GM12878 (cell line): ENCODE results near the gene MAPK9. TPM values are rescaled to one million over a fixed set of nuclear protein-coding genes. Genes with fewer than 3 reads are reported as not detected.

Experiments
- ATAC-seq: fragments of 200-7000 bp; cut with Tn5 transposase; 3 replicates; pipeline ENCODE4 v1.9.1; 2020; ENCODE audit warnings: mild to moderate bottlenecking, moderate library complexity
- BruUV-seq: library from RNA; stranded (reverse); fragments of 400-500 nt; replicated peaks from 2 replicates; lab custom pipeline; 2021; lab: Mats Ljungman, UMichigan
- CTCF ChIA-PET: fragments of 300-600 bp; sonication (Branson Sonifier 250); formaldehyde crosslinking; extraction: SDS; loops from one replicate; lab custom pipeline; 2021; ENCODE audit warnings: inconsistent platforms; lab: Yijun Ruan, JAX
- POLR2A ChIA-PET: fragments of 350-600 bp; formaldehyde crosslinking; extraction: SDS; loops from one replicate; lab custom pipeline; 2021; ENCODE audit warnings: inconsistent platforms; lab: Charles Lee
- RAD21 ChIA-PET: fragments of 300-600 bp; sonication (Branson Sonifier 250); formaldehyde crosslinking; loops from one replicate; lab custom pipeline; 2023; ENCODE audit warnings: antibody characterized with exemption; ENCODE audit not compliant: unreplicated experiment; lab: Charles Lee
- SMC1A ChIA-PET: fragments of 300-600 bp; sonication (Branson Sonifier 250); formaldehyde crosslinking; loops from one replicate; lab custom pipeline; 2023; ENCODE audit not compliant: unreplicated experiment, uncharacterized antibody; lab: Charles Lee
- DNase-seq: peaks from one replicate; pipeline ENCODE4 v3.0.0-alpha.2; 2011; ENCODE audit warnings: low read depth, low spot score
- FAIRE-seq: peaks from 3 replicates; lab custom pipeline; 2011; peaks lifted over from hg19 to GRCh38; lab: Jason Lieb, UNC
- H2AFZ ChIP-seq: 2 replicates; pipeline ENCODE4 v1.6.0; 2011; ENCODE audit warnings: low read depth, low read length, control low read depth; ENCODE audit not compliant: control insufficient read depth
- H3K27ac ChIP-seq: 2 replicates; pipeline ENCODE4 v1.5.1; 2011; ENCODE audit warnings: control low read depth; ENCODE audit not compliant: control insufficient read depth, insufficient read depth
- H3K27me3 ChIP-seq, 2 experiments: replicated peaks in 1 of 2; 2 replicates each; pipeline versions ENCODE4 v1.6.0 to v1.6.1; 2011; ENCODE audit warnings: low read length in 1 of 2; ENCODE audit not compliant: control insufficient read depth in 2 of 2, insufficient read depth in 2 of 2
- H3K36me3 ChIP-seq, 2 experiments: 2 replicates each; pipeline ENCODE4 v1.5.1; 2011; ENCODE audit warnings: low read length in 1 of 2; ENCODE audit not compliant: control insufficient read depth in 2 of 2, insufficient read depth in 2 of 2
- H3K4me1 ChIP-seq: 2 replicates; pipeline ENCODE4 v1.6.1; 2011; ENCODE audit warnings: mild to moderate bottlenecking, low read length, moderate library complexity, mixed read lengths; ENCODE audit not compliant: control insufficient read depth, insufficient read depth
- H3K4me2 ChIP-seq: 2 replicates; pipeline ENCODE4 v1.6.0; 2011; ENCODE audit warnings: control low read depth; ENCODE audit not compliant: control insufficient read depth, insufficient read depth
- H3K4me3 ChIP-seq: fragments of 200-600 bp; sonication (generic); 2 replicates; pipeline ENCODE4 v1.5.1; 2016
- H3K79me2 ChIP-seq: 2 replicates; pipeline ENCODE4 v1.6.0; 2011; ENCODE audit warnings: low read length; ENCODE audit not compliant: control insufficient read depth, insufficient read depth
- H3K9ac ChIP-seq: 2 replicates; pipeline ENCODE4 v1.8.0; 2011; ENCODE audit warnings: low read length, control low read depth, mixed read lengths; ENCODE audit not compliant: control insufficient read depth, insufficient read depth
- H3K9me3 ChIP-seq: replicated peaks from 3 replicates; pipeline ENCODE4 v1.5.1; 2011; ENCODE audit warnings: mild to moderate bottlenecking, low read length; ENCODE audit not compliant: control insufficient read depth, insufficient read depth
- H4K20me1 ChIP-seq: 2 replicates; pipeline ENCODE4 v1.6.0; 2011; ENCODE audit not compliant: control insufficient read depth, insufficient read depth
- HDAC6 ChIP-seq: fragments of 200-600 bp; sonication (generic); IDR thresholded peaks from one replicate; pipeline ENCODE4 v1.8.0; 2017; ENCODE audit warnings: antibody characterized with exemption; ENCODE audit not compliant: unreplicated experiment
- IKZF1 ChIP-seq: fragments of 450-650 bp; conservative IDR thresholded peaks from 2 replicates; pipeline ENCODE4 v1.6.1; 2017; ENCODE audit warnings: antibody characterized with exemption, mild to moderate bottlenecking
- KAT2A ChIP-seq: conservative IDR thresholded peaks from 2 replicates; pipeline ENCODE4 v1.6.1; 2011; ENCODE audit warnings: low read depth, low read length; ENCODE audit not compliant: control insufficient read depth
- MEF2B ChIP-seq: fragments of 450-650 bp; IDR thresholded peaks from 2 replicates; pipeline ENCODE4 v1.6.1; 2018; ENCODE audit warnings: mild to moderate bottlenecking, moderate library complexity; ENCODE audit not compliant: partially characterized antibody, poor library complexity, severe bottlenecking
- NBN ChIP-seq: fragments of 450-650 bp; IDR thresholded peaks from 2 replicates; pipeline ENCODE4 v1.6.1; 2016
- NR2C2 ChIP-seq: IDR thresholded peaks from 2 replicates; pipeline ENCODE4 v1.6.1; 2011; ENCODE audit warnings: borderline replicate concordance, low read depth; ENCODE audit not compliant: control insufficient read depth, insufficient read length
- PML ChIP-seq: IDR thresholded peaks from 2 replicates; pipeline ENCODE4 v1.6.1; 2012; ENCODE audit warnings: low read length, inconsistent platforms
- WRNIP1 ChIP-seq: IDR thresholded peaks from 2 replicates; pipeline ENCODE4 v1.6.1; 2011; ENCODE audit warnings: low read depth, low read length, improper control_type of control experiment, borderline replicate concordance
- ZNF217 ChIP-seq: fragments of 450-650 bp; IDR thresholded peaks from 2 replicates; pipeline ENCODE4 v1.6.1; 2017; ENCODE audit warnings: antibody characterized with exemption, mild to moderate bottlenecking
- ZSCAN29 ChIP-seq: fragments of 450-650 bp; IDR thresholded peaks from 2 replicates; pipeline ENCODE4 v1.6.1; 2017; ENCODE audit warnings: mild to moderate bottlenecking, moderate library complexity
- WGBS: methylation state at CpG from one replicate; pipeline ENCODE4 v1.1.6; 2016; ENCODE audit warnings: low lambda C conversion rate; ENCODE audit not compliant: insufficient replicate concordance, insufficient coverage; ENCODE audit errors: missing lambda C conversion rate; 5-methylcytosine and 5-hydroxymethylcytosine counted together
- in situ Hi-C: fragments of 300-500 bp; cut with MboI; formaldehyde crosslinking; loops from 9 replicates; pipeline ENCODE4 v1.14.3; 2018; ENCODE audit warnings: mixed read lengths
- intact Hi-C: fragments of 100-400 bp; cut with micrococcal nuclease; formaldehyde crosslinking; loops from one replicate; pipeline ENCODE4 v1.14.2; 2022; ENCODE audit not compliant: unreplicated experiment
- polyA plus RNA-seq, 11 experiments: library from polyadenylated mRNA; depleted of rRNA in 4 of 11; unstranded in 6 of 11; stranded (reverse) in 5 of 11; fragments of >200 nt; fragmentation: Nextera tagmentation in 4 of 11; fragmentation: Illumina TruSeq in 1 of 11; extraction: Ambion mirVana in 4 of 11; extraction: Trizol in 1 of 11; gene quantifications; 1 replicate in 1 of 11; 2 replicates in 10 of 11; pipeline versions ENCODE4 v1.2.1 to v1.2.3, GENCODE V29; 2011 to 2016; ENCODE audit warnings: inconsistent platforms in 2 of 11, missing spikeins in 2 of 11, low read depth in 1 of 11
- total RNA-seq, 4 experiments: library from RNA; depleted of rRNA in 3 of 4; stranded (reverse); fragments of >200 nt in 3 of 4; fragmentation: Illumina TruSeq in 1 of 4; extraction: Trizol in 1 of 4; gene quantifications; 2 replicates each; pipeline versions ENCODE4 v1.2.1 to v1.2.3, GENCODE V29; 2013 to 2021
- TF ChIP-seq, protein P1 (sequence below): fragments of 450-650 bp; IDR thresholded peaks from 2 replicates; pipeline ENCODE4 v1.6.1; 2017; ENCODE audit warnings: mild to moderate bottlenecking, low read depth, inconsistent platforms; ENCODE audit not compliant: poor library complexity, severe bottlenecking
- TF ChIP-seq, protein P2 (sequence below): fragments of 450-650 bp; IDR thresholded peaks from 2 replicates; pipeline ENCODE4 v1.6.1; 2016; ENCODE audit warnings: mild to moderate bottlenecking
- TF ChIP-seq, protein P3 (sequence below): fragments of 450-650 bp; formaldehyde crosslinking; IDR thresholded peaks from 2 replicates; pipeline ENCODE4 v1.5.0; 2022; ENCODE audit warnings: mild to moderate bottlenecking, missing genetic modification characterization

MAPK9 gene
- total and polyA plus RNA-seq, 10 of the 15 experiments (the other 5 are each of a cell fraction or from before 2014, with no cell fraction given) = 2.1 to 52.9 (median 21.7) TPM

GRCh38 chr5:180330810-180331646, 39.1 kb upstream of the MAPK9 start:
- Histone ChIP-seq H4K20me1 (no peaks in the 10 kb centered on the region), H3K27me3 (no peaks in the 10 kb centered on the region), H3K27ac (no peak overlapping the region), H3K79me2 (no peaks in the 10 kb centered on the region), H3K4me2 (no peak overlapping the region), H3K4me1 (no peaks in the 10 kb centered on the region), H3K9ac (no peak overlapping the region), H2AFZ (no peak overlapping the region), H3K36me3 (no peaks in the 10 kb centered on the region), H3K4me3 (no peak overlapping the region), H3K9me3 (no peaks in the 10 kb centered on the region)
- DNase-seq (no peak), ATAC-seq (no peak), FAIRE-seq (no peak)
- in situ Hi-C loops (no loop called here), intact Hi-C loops (no loop called here)
- POLR2A ChIA-PET = no interaction called here
- CTCF ChIA-PET = interaction anchor here (1.8 kb wide), 1 partner anchor 35 kb away, joined by 4 read pairs; no protein-coding TSS in a partner anchor
- RAD21 ChIA-PET = no interaction called here
- 44% methylated on average over 16 of the region's 16 CpGs for WGBS
- no TSS peak for BruUV-seq
- SMC1A ChIA-PET = interaction anchor here (1.0 kb wide), 1 partner anchor 12 kb away, joined by 4 read pairs; no protein-coding TSS in a partner anchor
- TF ChIP-seq, protein P1, sequence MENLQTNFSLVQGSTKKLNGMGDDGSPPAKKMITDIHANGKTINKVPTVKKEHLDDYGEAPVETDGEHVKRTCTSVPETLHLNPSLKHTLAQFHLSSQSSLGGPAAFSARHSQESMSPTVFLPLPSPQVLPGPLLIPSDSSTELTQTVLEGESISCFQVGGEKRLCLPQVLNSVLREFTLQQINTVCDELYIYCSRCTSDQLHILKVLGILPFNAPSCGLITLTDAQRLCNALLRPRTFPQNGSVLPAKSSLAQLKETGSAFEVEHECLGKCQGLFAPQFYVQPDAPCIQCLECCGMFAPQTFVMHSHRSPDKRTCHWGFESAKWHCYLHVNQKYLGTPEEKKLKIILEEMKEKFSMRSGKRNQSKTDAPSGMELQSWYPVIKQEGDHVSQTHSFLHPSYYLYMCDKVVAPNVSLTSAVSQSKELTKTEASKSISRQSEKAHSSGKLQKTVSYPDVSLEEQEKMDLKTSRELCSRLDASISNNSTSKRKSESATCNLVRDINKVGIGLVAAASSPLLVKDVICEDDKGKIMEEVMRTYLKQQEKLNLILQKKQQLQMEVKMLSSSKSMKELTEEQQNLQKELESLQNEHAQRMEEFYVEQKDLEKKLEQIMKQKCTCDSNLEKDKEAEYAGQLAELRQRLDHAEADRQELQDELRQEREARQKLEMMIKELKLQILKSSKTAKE = no peak
- TF ChIP-seq PML = no peak
- TF ChIP-seq NR2C2 = no peak
- TF ChIP-seq ZSCAN29 = no peak
- TF ChIP-seq, protein P2, sequence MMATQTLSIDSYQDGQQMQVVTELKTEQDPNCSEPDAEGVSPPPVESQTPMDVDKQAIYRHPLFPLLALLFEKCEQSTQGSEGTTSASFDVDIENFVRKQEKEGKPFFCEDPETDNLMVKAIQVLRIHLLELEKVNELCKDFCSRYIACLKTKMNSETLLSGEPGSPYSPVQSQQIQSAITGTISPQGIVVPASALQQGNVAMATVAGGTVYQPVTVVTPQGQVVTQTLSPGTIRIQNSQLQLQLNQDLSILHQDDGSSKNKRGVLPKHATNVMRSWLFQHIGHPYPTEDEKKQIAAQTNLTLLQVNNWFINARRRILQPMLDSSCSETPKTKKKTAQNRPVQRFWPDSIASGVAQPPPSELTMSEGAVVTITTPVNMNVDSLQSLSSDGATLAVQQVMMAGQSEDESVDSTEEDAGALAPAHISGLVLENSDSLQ = no peak
- no peak for TF ChIP-seq ZNF217
- TF ChIP-seq, protein P3, sequence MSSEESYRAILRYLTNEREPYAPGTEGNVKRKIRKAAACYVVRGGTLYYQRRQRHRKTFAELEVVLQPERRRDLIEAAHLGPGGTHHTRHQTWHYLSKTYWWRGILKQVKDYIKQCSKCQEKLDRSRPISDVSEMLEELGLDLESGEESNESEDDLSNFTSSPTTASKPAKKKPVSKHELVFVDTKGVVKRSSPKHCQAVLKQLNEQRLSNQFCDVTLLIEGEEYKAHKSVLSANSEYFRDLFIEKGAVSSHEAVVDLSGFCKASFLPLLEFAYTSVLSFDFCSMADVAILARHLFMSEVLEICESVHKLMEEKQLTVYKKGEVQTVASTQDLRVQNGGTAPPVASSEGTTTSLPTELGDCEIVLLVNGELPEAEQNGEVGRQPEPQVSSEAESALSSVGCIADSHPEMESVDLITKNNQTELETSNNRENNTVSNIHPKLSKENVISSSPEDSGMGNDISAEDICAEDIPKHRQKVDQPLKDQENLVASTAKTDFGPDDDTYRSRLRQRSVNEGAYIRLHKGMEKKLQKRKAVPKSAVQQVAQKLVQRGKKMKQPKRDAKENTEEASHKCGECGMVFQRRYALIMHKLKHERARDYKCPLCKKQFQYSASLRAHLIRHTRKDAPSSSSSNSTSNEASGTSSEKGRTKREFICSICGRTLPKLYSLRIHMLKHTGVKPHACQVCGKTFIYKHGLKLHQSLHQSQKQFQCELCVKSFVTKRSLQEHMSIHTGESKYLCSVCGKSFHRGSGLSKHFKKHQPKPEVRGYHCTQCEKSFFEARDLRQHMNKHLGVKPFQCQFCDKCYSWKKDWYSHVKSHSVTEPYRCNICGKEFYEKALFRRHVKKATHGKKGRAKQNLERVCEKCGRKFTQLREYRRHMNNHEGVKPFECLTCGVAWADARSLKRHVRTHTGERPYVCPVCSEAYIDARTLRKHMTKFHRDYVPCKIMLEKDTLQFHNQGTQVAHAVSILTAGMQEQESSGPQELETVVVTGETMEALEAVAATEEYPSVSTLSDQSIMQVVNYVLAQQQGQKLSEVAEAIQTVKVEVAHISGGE (CRISPR knock-in tag) = no peak
- TF ChIP-seq WRNIP1 = no peak
- no peak for TF ChIP-seq KAT2A
- no peak for TF ChIP-seq NBN
- TF ChIP-seq MEF2B = no peak
- no peak for TF ChIP-seq IKZF1
- no peak for TF ChIP-seq HDAC6
